Choroid plexus epithelial cell (primary cell): ENCODE results near the gene CAMSAP2.

Experiments used
- DNase-seq: peaks from one replicate; pipeline ENCODE4 v3.0.0-alpha.2; 2010; ENCODE audit warnings: low read depth
- H3K4me3 ChIP-seq: 2 replicates; pipeline ENCODE4 v1.5.1; 2011; ENCODE audit warnings: low read depth, mild to moderate bottlenecking, control low read depth, low read length, moderate library complexity
- CTCF ChIP-seq: conservative IDR thresholded peaks from 2 replicates; pipeline ENCODE4 v1.5.1; 2011; ENCODE audit warnings: low read depth, mild to moderate bottlenecking, control low read depth, inconsistent platforms, low read length, moderate library complexity

The CAMSAP2 gene

GRCh38 chr1:200867018-200867811, 128.5 kb downstream of the CAMSAP2 start:
- TF ChIP-seq CTCF: no peak
- peak; percentile 74 for DNase-seq
- H3K4me3 ChIP-seq: no peak overlapping the region

GRCh38 chr1:200869376-200869752, 130.7 kb downstream of the CAMSAP2 start:
- TF ChIP-seq CTCF: no peak
- no peak overlapping the region for H3K4me3 ChIP-seq
- DNase-seq: no peak

- TF ChIP-seq CTCF: no peak
- no peak overlapping the region for H3K4me3 ChIP-seq
- DNase-seq: no peak
These were observed 131.2 kb downstream of the CAMSAP2 start for GRCh38 chr1:200869753-200870391.

- H3K4me3 ChIP-seq: no peak within 1 kb of the TSS
- no peak for DNase-seq
- no peak for TF ChIP-seq CTCF
These were observed 133.9 kb downstream of the CAMSAP2 start, which contains the start of gene GPR25 for GRCh38 chr1:200872446-200873115. TSS of gene GPR25 (plus strand) at chr1:200872981. CDS start at chr1:200873038, 57 bp downstream.

GRCh38 chr1:200873116-200873670, 134.5 kb downstream of the CAMSAP2 start:
- DNase-seq: no peak
- no peak for TF ChIP-seq CTCF
- no peak overlapping the region for H3K4me3 ChIP-seq

GRCh38 chr1:200873671-200874397, 135.1 kb downstream of the CAMSAP2 start:
- no peak for DNase-seq
- no peak for TF ChIP-seq CTCF
- no peak overlapping the region for H3K4me3 ChIP-seq
